ENCODE measurements around the gene PPP6R2.
"Not testable (repeated sequence)": the region's sequence is repeated elsewhere in the genome, so short reads cannot be mapped to it uniquely, and the experiment has no call there.

The PPP6R2 gene

DNA sequence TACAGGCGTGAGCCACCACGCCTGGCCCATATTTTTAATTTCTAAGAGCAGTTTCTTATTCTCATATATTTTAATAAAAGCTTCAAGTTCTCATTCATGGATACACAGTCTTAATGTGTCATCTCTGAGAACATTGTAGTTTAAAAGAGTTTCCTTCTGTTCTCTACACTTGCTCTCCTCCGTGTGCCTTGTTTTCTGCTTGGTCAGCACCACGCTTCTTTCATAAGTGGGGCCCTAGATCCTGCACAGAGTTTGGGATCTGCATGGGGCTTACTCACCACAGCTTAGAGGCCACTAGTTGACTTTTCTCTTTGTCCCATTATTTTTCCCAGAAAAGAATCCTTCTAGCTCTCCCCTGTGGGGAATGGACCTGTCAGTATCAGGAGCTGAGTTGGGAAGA lies 58.8 kb downstream of the PPP6R2 start:
- no peak for DNase-seq

- peak; percentile 67 for DNase-seq
Observed at GRCh38 chr22:50403701-50404101, 60.6 kb downstream of the PPP6R2 start.

DNA sequence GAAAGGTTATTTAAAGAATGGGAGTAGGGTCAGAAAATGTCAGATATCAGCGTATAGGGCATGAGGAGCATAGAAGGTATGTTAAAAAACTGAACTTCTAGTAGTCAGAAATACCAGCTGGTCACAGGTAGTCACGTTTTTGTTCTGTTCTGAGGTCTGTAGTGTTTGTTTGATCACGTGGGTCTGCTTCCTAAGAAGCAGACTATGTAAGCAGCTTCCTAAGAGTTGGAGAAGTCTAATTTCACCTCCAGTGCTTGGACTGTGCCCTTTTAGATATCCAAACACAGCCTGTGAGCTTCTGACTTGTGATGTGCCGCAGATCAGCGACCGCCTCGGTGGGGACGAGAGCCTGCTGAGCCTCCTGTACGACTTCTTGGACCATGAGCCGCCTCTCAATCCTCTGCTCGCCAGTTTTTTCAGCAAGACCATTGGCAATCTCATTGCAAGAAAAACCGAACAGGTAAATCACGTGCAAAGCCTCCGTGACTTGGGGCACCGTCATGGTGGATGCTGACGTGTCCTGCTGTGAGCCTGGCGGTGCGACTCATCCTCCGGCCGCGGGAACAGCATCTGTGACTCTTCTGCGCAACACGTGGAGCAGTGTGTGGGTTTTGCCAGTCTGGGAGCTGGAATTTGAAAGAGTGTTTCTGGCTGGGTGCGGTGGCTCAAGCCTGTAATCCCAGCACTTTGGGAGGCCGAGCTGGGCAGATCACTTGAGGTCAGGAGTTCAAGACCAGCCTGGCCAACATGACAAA lies 63.5 kb downstream of the PPP6R2 start:
- DNase-seq: no peak

- no peak for DNase-seq
Observed at GRCh38 chr22:50408311-50408710, 65.2 kb downstream of the PPP6R2 start.

GRCh38 chr22:50408954-50409353 lies 65.8 kb downstream of the PPP6R2 start:
- not testable (repeated sequence) for DNase-seq

GRCh38 chr22:50414476-50415248 lies 71.5 kb downstream of the PPP6R2 start:
- DNase-seq: no peak

DNA sequence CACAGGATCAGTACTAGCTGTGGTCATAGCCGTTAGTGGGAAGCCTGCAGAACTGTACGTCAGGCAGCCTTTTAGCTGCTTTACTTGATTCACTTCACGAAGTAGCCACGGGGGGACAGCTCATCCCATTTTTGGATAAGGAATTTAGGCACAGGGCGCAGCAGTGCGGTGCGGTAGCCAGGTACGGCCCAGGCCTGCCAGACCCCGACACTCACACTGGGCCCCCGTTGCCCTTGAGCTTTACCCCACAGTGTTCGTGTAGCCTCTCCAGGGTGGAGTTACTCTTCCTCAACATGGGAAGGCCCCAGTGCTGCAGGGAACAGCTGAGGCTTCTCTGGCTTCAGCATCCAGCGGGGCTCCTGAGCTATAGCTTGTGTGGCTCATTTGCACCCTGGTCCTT lies 72.3 kb downstream of the PPP6R2 start:
- no peak for DNase-seq

- no peak for DNase-seq
Observed at GRCh38 chr22:50416996-50417395, 73.9 kb downstream of the PPP6R2 start.

- no peak for DNase-seq
Observed at GRCh38 chr22:50417411-50418210, 74.5 kb downstream of the PPP6R2 start.

- no peak for DNase-seq
Observed at GRCh38 chr22:50418624-50419023, 75.5 kb downstream of the PPP6R2 start.

- no peak for DNase-seq
Observed at GRCh38 chr22:50419116-50419515, 76.0 kb downstream of the PPP6R2 start.

- DNase-seq: no peak
Observed at GRCh38 chr22:50420015-50420414, 76.9 kb downstream of the PPP6R2 start.

- DNase-seq: no peak
Observed at GRCh38 chr22:50420581-50420980, 77.5 kb downstream of the PPP6R2 start.

GRCh38 chr22:50422046-50422445 lies 78.9 kb downstream of the PPP6R2 start:
- DNase-seq: no peak

GRCh38 chr22:50422961-50423815 lies 80.1 kb downstream of the PPP6R2 start:
- DNase-seq: no peak

DNA sequence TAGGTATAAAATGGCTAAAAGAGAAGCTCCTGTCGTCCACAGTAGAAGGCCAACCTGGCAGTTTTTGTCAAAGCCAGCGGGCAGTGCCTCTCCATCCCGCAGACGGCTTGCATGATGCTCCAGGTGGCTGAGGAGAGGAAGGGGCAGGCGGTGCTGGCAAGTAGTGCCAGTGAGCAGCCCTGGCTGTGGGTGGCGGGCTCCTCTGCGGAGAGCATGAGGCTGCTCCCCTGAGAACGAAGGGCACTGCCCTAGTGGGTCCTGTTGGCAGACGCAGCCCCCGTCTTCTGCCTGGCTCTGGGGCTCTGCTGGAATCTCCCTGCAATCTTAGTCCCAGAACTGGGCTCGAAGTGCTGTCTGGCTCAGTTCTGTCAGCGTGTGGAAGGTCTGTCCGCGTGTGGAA lies 80.8 kb downstream of the PPP6R2 start:
- no peak for DNase-seq

GRCh38 chr22:50425179-50425916 lies 82.2 kb downstream of the PPP6R2 start:
- DNase-seq: no peak

DNA sequence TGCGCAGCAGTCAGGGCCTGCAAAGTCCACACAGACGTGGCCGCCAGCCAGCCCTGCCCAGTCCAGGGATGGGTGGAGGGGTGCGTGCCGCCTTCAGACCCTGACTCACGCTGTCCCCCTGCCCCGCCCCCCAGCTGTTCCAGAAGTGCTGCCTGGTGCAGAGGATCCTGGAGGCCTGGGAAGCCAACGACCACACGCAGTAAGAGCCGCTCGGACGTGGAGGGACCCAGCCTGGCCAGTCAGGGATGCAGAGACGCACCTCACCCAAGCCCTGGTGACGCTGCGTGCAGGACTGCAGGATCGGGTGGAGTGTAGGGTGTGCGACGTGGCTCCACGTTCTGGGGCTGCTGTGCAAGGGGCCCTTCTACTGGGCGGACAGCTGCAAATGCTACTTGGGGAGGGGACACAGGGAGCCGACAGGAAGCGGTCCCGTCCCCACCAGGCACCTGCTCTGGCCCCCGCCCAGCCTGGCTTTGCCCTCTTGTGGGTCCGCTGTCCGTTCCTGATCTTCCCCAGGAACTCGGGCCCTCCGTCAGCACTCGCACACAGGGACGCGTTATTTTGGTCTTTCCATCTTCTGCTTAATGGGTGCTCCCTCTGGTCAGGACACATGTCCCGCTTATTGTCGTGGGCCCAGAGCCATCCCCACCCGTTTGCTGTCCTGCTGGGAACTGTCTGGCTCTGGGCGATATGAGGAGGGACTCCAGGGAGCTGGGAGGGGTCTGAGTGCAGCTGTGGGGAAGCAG lies 89.2 kb downstream of the PPP6R2 start:
- no peak for DNase-seq

DNA sequence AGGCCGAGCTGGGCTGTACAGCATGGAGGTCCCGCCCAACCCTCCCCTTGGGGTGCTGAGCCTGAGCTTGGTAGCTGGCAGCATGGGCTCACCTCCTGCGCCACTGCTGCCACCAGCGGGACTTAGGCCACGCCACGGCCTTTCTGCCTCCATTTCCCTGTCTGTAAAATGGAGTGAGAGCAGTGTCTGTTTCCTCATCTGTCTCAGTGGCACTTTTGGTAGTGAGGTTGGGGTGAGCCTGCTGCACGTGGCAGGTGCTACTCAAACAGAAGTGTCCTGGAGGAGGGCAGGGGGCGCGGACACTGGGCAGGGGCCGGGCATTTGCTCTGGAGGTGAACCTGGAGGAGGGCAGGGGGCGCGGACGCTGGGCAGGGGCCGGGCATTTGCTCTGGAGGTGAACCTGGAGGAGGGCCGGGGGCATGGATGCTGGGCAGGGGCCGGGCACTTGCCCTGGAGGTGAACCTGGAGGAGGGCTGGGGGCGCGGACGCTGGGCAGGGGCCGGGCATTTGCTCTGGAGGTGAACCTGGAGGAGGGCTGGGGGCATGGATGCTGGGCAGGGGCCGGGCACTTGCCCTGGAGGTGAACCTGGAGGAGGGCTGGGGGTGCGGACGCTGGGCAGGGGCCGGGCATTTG lies 89.9 kb downstream of the PPP6R2 start:
- DNase-seq: not testable (repeated sequence)

GRCh38 chr22:50434849-50435248 lies 91.7 kb downstream of the PPP6R2 start:
- DNase-seq: no peak
